Frontal cortex (tissue), 4 donors: ENCODE results near the gene PTPRF. TPM values are rescaled to one million over a fixed set of nuclear protein-coding genes. Genes with fewer than 3 reads are reported as not detected.
"Not testable (repeated sequence)": the region's sequence is repeated elsewhere in the genome, so short reads cannot be mapped to it uniquely, and the experiment has no call there.

Experiments used
- DNase-seq, 2 donors: peaks; one replicate each; pipeline ENCODE4 v3.0.0; 2012; ENCODE audit warnings: low spot score in 2 of 2
- FAIRE-seq: peaks from 2 replicates; lab custom pipeline; 2012; peaks lifted over from hg19 to GRCh38; lab: Jason Lieb, UNC
- total RNA-seq: library from RNA; depleted of rRNA; stranded (reverse); fragments of >200 nt; gene quantifications from one replicate; pipeline ENCODE4 v1.2.3, GENCODE V29; 2014
- donor health status: control.
- donor health status: control.
- donor health status: control.

PTPRF gene
- total RNA-seq, 1 donor from 2014 or later: 39.1 TPM

DNA sequence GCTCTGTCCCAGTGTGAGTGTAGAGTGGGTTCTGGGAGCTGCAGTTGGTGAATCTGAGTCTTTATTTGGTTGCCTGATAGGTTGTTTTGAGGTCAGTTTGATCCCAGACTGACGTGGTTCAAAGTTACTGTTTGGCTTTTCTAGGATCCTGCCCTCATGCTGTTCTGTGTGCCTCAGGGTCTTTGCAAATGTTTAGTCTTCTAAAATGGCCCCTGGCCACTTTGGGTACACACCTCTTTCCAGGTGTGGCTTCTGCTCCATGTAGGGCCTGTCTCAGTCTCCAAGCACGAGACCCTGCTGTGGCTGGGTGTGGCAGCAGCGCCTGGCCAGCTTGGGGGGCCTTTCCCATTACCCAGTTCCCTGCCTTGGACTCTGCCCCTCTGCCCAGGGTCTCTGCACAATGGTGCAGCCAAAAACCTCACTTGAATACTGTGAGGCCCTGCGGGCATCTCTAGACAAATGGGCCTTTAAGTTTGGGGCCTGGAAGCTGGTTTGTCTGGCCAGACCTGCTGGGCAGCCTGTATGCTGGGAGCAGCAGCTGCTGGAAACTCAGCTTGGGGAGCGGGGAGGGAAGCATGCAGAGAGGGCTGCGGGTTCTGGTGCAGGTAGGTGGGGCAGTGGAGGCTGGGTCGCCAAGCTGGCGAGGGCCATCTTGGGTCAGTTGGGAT lies 5.6 kb downstream of the PTPRF start:
- DNase-seq (no peak), FAIRE-seq (no peak)

- no peak for FAIRE-seq
- DNase-seq: no peak
These were observed 6.2 kb downstream of the PTPRF start for GRCh38 chr1:43536864-43537358.

DNA sequence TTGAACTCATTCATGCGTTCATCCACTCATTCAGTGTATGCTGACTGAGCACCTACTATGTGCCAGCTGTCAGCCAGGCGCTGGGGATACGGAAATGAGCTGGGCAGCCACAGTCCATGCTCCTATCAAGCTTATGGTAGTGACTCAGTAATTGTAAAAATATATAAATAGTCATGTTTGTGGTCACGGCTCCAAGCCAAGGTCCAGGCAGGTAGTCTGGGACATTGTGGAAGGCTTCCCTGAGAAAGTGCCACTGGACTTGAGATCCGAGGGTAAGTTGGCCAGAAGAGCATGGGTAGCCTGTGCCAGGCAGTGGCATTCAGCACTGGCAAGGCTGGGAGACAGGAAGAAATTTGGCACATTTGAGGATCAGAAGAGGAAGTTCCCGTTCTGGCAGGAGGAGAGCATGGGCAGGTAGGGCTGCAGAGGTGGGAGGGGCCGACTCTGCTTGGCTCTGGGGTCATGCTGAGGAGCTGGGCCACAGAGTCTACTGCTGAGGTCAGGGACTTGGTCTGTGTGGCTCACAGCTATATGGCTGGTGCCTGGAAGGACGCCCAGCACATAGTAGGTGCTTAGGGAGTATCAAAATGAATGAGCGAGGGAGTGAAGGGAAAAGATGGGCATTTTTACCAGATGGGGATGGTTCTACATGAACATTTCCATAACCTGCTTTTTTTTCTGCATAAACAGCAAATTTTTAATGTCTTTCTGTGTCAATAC lies 6.9 kb downstream of the PTPRF start:
- no peak for DNase-seq
- FAIRE-seq: no peak

GRCh38 chr1:43538143-43538487 lies 7.4 kb downstream of the PTPRF start:
- no peak for FAIRE-seq
- no peak for DNase-seq

DNA sequence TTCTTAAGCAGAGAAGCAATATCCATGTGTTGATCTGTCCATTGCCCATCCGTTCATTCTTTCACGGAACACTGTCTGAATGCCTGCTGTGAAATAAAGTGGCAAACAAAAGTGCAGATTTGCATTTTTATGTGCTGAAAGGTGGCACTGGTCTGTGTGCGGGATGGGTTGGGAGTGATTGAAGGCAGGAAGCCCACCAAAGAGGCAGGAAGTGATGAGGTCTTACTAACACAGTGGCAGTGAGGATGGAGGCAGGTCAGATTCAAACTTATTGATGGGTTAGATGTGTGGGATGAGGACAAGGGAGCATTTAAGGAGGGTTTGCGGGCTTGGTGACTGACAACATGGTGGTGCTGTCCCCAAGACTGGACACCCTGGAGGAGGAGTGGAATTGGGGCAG lies 8.3 kb downstream of the PTPRF start:
- FAIRE-seq (no peak), DNase-seq (no peak)

- DNase-seq (no peak), FAIRE-seq (no peak)
These were observed 9.2 kb downstream of the PTPRF start for GRCh38 chr1:43539726-43540434.

DNA sequence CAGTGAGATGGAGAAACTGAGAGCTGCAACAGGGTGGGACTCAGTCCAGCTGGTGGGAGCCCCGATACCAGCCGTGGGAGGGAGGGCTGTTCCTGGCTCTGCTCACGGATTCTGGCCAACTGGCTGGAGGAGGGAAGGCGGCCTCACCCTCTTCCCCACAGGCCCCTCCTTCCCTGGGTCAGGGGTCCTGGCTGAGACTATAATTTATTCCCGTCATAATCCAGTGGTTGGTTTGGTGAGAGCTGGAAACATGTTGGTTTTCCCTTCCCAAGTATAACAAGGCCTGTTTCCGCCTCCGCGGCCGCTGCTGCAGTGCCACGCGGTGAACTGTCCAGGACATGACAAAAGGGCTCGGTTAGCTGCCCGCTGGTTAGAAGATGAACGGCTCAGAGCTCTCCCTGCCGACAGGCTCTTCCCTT lies 10.0 kb downstream of the PTPRF start:
- no peak for DNase-seq
- no peak for FAIRE-seq

GRCh38 chr1:43541141-43541540 lies 10.5 kb downstream of the PTPRF start:
- no peak for DNase-seq
- FAIRE-seq: no peak

DNA sequence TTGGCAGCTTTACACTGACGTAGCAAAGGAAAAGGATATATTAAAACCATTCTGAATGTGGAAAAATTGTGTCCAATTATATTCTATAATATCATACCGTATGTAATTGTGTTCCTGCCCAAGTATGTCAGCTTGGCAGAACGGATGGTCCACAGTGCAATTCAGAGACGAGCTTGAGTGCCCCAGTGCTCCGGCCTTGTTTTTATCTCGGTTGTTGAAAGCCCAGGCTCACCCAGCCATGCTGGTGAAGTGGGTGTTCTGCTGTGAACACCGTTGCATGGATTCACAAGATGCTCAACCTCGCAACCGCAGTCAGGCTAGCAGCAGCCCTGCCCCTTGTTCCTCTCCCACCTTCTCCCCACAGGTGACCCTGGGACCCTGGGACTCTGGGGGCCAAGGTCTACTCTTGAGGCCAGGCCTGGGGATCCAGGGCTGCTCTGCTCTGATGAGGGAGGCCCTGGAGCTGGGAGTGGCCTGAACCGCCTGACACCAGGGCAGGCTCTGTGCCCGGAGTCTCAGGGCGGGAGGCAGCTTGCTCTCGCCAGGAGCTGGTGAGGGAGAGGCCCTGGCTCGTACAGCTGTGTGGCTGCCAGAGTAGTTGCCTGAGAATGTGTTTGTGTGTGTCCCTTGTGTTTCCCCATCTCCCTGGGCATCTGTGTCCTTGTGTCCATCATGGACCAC lies 11.2 kb downstream of the PTPRF start:
- FAIRE-seq (no peak), DNase-seq (peak; percentile 73 to 74)

DNA sequence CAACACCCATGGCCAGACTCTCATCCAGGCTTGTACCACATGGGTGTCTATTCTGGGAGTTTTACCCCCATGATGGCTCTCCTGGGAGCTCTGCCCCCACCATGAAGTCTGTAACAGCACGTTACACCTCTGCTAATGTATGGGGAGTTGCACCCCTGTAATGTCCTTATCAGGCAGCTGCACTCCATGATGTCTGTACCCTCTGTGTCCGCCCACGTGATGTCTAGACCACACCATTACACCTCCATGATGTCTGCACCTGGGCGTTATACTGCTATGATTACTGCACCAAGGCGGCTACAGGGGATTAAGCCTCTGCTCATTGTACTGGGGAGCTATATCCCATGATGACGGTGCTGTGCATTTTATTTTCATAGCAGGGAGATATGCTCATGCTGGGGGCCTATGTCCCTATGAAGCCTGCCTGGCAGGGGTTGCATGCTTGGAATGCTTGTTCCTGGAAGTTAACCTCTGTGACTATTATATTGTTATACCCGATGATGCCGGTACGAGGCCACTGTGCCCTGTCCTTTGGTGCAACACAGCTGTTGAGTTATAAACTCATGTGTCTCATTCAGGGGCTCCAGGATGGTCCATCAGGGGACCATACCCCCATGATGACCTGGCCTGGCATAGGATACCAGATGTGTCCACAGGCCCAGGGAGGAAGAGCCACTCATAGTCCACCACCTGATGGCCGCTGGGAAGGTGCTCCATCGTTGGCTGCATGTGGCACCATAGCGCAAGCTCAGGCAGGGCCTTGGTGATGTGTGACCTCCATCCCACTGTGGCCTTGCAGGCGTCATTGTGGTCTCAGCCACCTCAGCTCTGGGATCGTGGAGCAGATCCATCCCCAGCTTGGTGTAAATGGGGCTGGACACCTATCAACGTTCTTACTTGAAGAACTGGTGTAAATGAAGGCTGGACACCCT lies 12.1 kb downstream of the PTPRF start:
- FAIRE-seq (no peak), DNase-seq (no peak)

- FAIRE-seq (no peak), DNase-seq (no peak)
These were observed 12.9 kb downstream of the PTPRF start for GRCh38 chr1:43543567-43543966.

DNA sequence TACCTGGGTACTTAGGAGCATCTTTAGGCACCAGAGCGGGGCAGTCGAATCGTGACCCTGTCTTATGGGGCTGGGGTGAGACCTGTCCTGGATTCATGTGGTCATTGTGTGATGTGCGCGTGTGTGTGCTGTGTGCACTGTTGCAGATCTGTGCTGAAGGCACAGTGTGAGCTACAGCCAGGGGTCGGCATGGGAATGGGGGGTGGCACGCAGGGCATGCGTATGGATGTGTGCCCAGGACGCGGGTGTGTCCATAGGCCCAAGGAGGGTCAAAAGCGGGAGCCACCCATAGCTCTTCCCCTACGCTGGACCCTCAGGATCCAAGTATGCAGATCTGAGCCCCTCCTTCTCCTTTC lies 14.6 kb downstream of the PTPRF start:
- no peak for FAIRE-seq
- no peak for DNase-seq

DNA sequence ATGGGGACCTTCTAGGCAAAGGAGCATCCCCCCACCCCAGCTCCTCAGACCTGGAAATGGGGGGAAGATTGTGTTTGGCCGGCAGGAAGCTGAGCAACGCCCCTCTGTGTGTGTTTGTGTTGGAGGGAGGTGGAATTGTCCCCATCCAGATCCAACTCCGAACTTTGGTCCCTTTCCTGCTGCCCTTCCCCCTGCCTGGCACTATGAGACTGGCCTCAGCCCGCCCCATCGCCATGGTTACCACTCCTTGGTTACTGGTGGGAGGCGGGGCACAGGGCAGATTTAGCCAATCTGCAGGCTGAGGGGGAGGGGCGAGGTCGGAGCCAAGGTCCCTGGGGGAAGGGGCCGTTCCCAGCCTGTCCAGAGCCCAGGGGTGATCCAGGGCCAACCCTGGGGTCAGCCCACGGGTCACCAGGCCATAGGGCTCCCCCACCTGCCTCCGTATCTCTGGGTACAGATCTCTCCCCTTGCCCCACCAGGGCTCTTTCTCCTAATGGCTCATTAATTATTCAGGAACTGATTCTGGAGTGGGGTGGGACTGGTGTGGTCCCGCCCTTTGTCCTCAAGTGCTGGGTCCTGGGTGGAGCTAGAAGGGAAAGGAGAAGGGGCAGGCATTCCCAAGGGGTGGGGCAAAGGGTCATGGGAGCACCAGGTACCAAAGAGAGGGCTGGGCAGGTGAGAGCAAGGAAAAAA lies 15.2 kb downstream of the PTPRF start:
- DNase-seq (peak in 1 of 2 donors; percentile 67), FAIRE-seq (no peak)

- DNase-seq (no peak), FAIRE-seq (no peak)
These were observed 15.9 kb downstream of the PTPRF start for GRCh38 chr1:43546388-43547100.

- FAIRE-seq (no peak), DNase-seq (no peak)
These were observed 16.9 kb downstream of the PTPRF start for GRCh38 chr1:43547538-43548072.

- no peak for DNase-seq
- no peak for FAIRE-seq
These were observed 17.9 kb downstream of the PTPRF start for GRCh38 chr1:43548285-43549271.

DNA sequence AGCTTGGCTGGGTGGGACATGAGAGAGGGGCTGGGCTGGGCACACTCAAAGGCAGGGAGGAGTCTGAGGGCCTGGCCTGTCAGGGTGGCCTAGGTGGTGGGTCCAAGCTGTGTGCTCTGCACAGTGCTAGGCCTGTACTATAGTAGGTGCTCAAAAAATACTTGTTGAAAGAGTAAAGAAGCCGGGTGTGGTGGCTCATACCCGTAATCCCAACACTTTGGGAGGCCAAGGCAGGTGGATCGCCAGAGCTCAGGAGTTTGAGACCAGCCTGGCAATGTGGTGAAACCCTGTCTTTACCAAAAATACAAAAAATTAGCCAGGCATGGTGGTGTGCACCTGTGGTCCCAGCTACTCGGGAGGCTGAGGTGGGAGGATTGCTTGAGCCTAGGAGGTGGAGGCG lies 18.7 kb downstream of the PTPRF start:
- not testable (repeated sequence) for DNase-seq, FAIRE-seq
